ENCODE data around the gene KCTD2.

KCTD2 gene

DNA sequence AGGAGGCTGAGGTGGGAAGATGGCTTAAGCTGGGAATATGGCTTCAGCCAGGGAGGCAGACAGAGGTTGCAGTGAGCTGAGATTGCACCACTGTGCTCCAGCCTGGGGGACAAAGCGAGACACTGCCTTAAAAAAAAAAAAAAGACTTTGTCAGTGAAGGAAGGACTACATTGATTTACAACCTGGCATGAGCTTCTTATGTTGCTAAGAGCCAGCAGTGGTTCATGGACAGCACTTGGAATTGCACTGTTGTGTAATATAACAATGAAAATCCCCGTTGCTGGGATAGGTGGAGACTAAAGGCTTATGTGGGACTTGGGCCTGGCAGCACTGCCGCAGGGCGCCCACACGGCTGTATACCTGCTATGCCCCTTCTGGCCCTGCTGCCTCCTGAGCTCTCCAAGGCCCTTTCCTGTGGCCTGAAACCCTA, 26.6 kb downstream of the KCTD2 start:
- no peak overlapping the region for H3K27ac ChIP-seq
- H3K9ac ChIP-seq (ENCODE audit: insufficient read length), result no peak overlapping the region
- TF ChIP-seq POLR2AphosphoS5 (IDR thresholded peaks at IDR 0.05; ENCODE audit: borderline replicate concordance, low read depth, low read length), result no peak
- TF ChIP-seq FOXP2 (optimal IDR thresholded peaks at IDR 0.05; ENCODE audit: control extremely low read depth, extremely low read length, insufficient read depth), result no peak
- no peak for TF ChIP-seq EZH2 (IDR thresholded peaks at IDR 0.05)
- no peak for DNase-seq (ENCODE audit: low read depth, low spot score)
- H3K36me3 ChIP-seq (ENCODE audit: insufficient read depth, low read length), result no peaks in the 10 kb centered on the region
- H3K4me3 ChIP-seq, result no peak overlapping the region
- no peaks in the 10 kb centered on the region for H3K9me3 ChIP-seq (ENCODE audit: low read depth, low read length)

DNA sequence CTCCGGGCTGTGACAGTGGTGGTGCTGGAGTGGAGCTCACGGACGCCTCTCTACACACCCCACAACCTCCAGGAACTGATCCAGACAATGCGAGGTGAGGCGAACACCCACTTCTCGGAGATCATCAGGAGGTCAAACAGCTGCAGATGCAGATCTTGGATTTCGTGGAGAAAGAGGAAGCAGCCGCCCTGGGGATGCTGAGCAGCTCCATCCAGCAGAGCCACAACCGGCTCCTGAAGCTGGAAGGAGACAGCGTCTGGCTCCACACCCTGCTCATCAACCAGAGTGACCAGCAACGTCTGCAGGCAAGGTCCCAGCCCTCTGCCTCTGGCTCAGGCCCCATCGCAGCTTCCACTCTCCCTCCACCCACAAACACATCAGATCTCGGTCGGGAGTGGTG, 27.5 kb downstream of the KCTD2 start:
- Histone ChIP-seq H3K36me3 (ENCODE audit: insufficient read depth, low read length) (no peaks in the 10 kb centered on the region), H3K4me3 (no peak overlapping the region), H3K9me3 (ENCODE audit: low read depth, low read length) (no peaks in the 10 kb centered on the region), H3K9ac (ENCODE audit: insufficient read length) (no peak overlapping the region), H3K27ac (no peak overlapping the region)
- no peak for TF ChIP-seq EZH2 (IDR thresholded peaks at IDR 0.05)
- TF ChIP-seq POLR2AphosphoS5 (IDR thresholded peaks at IDR 0.05; ENCODE audit: borderline replicate concordance, low read depth, low read length), result no peak
- TF ChIP-seq FOXP2 (optimal IDR thresholded peaks at IDR 0.05; ENCODE audit: control extremely low read depth, extremely low read length, insufficient read depth), result no peak
- no peak for DNase-seq (ENCODE audit: low read depth, low spot score)

DNA sequence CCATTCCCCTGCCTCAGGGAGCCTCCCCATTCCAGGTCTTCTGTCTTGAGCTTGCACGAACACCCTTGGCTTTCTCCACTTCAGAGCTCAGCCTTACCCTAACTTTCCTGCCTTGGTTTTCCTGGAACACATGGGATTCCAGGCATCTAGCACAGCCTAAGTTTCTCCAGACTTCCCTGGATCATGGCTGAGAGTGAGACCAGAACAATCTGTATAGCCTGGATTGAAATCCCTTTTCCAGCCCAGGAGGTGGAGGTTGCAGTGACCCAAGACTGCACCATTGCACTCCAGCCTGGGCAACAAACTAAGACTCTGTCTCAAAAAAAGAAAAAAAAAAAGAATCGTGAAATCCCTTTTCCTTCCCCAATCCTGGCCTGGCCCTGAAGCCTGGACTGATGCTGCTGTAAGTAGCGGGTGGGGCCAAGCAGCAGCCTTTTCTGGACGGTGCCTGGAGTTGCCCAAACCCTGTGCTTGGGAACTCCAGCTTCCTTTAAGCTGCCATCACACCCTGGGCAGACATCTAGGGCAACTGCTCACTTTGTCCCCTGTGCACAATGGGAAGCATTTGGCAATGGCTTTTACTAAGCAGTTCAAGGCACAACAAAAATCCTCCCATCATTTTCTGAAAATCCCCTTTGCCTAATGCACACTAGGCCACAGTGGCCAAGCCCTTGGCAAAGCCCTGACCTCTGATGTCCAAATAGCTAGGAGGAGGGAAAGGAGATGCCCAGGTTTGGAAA, 28.7 kb downstream of the KCTD2 start:
- H3K36me3 ChIP-seq (ENCODE audit: insufficient read depth, low read length), result no peaks in the 10 kb centered on the region
- no peak for DNase-seq (ENCODE audit: low read depth, low spot score)
- H3K27ac ChIP-seq, result no peak overlapping the region
- no peak overlapping the region for H3K4me3 ChIP-seq
- TF ChIP-seq EZH2 (IDR thresholded peaks at IDR 0.05), result no peak
- no peak for TF ChIP-seq POLR2AphosphoS5 (IDR thresholded peaks at IDR 0.05; ENCODE audit: borderline replicate concordance, low read depth, low read length)
- TF ChIP-seq FOXP2 (optimal IDR thresholded peaks at IDR 0.05; ENCODE audit: control extremely low read depth, extremely low read length, insufficient read depth), result no peak
- no peaks in the 10 kb centered on the region for H3K9me3 ChIP-seq (ENCODE audit: low read depth, low read length)
- H3K9ac ChIP-seq (ENCODE audit: insufficient read length), result no peak overlapping the region

DNA sequence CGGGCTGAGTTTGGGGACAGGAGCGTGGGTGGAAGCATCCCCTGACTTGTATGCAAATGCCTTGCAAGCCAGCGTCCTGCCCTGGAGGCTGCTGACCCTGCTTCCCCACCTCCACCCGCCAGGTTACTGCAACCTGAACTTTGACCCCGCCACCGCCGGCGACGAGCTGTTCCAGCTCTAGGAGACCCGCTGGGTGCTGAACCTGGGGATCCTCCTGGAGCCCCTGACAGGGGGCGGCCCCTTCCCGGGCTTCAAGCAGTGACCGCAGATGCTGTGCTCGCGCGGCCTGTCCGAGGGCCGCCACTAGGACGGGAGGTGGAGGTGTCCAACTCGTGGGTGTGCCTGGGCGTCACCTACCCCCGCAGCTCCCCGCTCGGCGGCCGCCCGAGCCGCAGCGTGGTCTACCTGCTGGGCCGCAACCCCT, 30.1 kb downstream of the KCTD2 start:
- no peak overlapping the region for H3K27ac ChIP-seq
- H3K4me3 ChIP-seq, result no peak overlapping the region
- H3K9ac ChIP-seq (ENCODE audit: insufficient read length), result no peak overlapping the region
- TF ChIP-seq EZH2 (IDR thresholded peaks at IDR 0.05) (no peak), FOXP2 (optimal IDR thresholded peaks at IDR 0.05; ENCODE audit: control extremely low read depth, extremely low read length, insufficient read depth) (no peak), POLR2AphosphoS5 (IDR thresholded peaks at IDR 0.05; ENCODE audit: borderline replicate concordance, low read depth, low read length) (no peak)
- no peak for DNase-seq (ENCODE audit: low read depth, low spot score)
- H3K36me3 ChIP-seq (ENCODE audit: insufficient read depth, low read length), result no peaks in the 10 kb centered on the region
- no peaks in the 10 kb centered on the region for H3K9me3 ChIP-seq (ENCODE audit: low read depth, low read length)

DNA sequence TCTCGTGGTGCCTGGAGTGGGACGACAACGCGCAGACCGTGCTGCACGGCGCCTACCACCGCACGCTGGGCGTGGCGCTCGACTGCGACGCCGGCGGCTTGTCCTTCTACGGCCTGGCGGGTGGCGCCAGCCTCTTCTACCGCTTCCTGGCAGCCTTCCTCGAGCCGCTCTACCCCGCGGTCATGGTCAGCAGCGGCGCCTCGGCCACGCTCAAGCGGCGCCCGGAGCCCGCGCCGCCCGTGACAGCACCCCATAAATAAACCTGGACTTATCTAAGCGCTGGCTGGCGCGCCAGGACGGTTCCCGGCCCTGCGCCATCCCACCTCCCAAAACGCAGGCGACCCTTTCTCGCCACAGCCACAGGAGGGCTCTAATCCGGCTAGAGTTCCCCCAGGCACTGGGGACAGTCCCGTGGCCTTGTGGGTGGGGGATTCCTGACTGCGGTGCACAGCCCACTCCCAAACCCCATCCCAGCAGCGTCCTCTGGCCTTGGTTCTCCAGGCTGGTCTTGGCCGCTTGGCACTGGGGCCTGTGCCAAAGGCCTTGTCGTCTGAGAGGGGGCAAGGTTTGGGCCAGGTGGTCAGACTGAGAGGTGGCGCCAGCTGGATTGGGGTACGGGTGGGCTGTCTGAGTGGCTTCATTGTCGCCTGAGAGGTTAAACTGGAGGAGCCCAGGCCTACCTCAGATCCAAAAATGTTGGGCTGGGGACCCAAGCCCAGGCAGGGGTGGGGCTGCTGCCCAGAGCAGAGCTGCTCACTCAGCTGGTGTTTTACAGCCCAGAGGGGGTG, 30.7 kb downstream of the KCTD2 start:
- Histone ChIP-seq H3K36me3 (ENCODE audit: insufficient read depth, low read length) (no peaks in the 10 kb centered on the region), H3K9ac (ENCODE audit: insufficient read length) (peak overlapping the region; percentile 23), H3K9me3 (ENCODE audit: low read depth, low read length) (no peaks in the 10 kb centered on the region), H3K4me3 (no peak overlapping the region), H3K27ac (no peak overlapping the region)
- no peak for DNase-seq (ENCODE audit: low read depth, low spot score)
- TF ChIP-seq POLR2AphosphoS5 (IDR thresholded peaks at IDR 0.05; ENCODE audit: borderline replicate concordance, low read depth, low read length), result no peak
- no peak for TF ChIP-seq EZH2 (IDR thresholded peaks at IDR 0.05)

DNA sequence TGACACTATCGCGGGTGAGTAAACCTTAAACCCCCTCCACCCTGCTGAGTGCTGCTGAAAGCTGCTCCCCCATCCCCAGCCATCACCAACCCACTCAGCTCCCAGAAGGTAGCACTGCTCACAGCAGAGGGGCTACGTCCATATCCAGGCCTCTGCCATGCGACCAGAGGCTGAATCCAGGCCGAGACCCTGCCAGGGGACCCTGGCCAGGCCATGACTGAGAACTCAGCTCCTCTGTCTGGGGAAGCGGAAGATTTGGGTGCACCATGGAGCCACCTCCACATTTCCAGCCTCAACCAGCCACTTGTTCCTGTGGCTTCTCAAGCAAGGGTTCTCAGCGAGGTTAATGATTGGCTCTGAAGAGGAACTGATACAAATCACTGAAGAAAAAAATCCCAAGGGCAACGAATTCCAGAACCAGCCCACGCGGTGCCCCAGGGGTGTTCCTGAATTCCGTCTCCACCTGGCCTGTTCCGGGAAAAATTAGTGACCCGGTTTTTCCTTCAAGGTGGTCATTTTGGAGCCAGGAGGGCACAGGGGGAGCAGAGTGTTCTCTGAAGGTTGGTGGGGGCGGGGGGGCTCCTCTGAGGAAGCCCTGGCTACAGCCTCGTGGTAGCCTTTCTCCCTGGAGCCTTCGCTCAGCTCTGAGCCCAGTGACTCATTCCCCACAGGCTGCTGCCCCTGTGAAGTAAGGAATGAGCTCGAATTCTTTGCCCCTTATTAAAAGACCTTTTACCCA, 31.4 kb downstream of the KCTD2 start:
- Histone ChIP-seq H3K4me3 (no peak overlapping the region), H3K27ac (no peak overlapping the region), H3K9ac (ENCODE audit: insufficient read length) (peak overlapping the region; percentile 23), H3K9me3 (ENCODE audit: low read depth, low read length) (no peaks in the 10 kb centered on the region), H3K36me3 (ENCODE audit: insufficient read depth, low read length) (no peaks in the 10 kb centered on the region)
- DNase-seq (ENCODE audit: low read depth, low spot score), result no peak
- TF ChIP-seq EZH2 (IDR thresholded peaks at IDR 0.05) (no peak), POLR2AphosphoS5 (IDR thresholded peaks at IDR 0.05; ENCODE audit: borderline replicate concordance, low read depth, low read length) (no peak), FOXP2 (optimal IDR thresholded peaks at IDR 0.05; ENCODE audit: control extremely low read depth, extremely low read length, insufficient read depth) (no peak)

DNA sequence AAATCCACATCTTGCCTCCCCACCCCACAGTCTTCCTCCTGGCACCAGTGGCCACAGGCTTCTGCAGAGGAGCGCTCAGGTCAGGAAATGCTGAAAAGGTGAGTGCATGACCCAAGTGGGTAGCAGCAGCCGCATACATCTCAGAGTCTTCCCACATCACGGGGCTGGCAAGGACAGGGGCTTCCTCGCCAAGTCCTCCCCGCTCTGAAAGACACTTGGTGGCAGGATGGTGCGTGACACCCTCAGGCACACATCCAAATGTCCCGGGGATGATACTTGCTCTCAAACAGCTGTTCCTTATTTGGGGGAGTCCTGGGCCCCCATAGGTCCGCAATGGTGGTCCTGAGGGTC, 32.0 kb downstream of the KCTD2 start:
- Histone ChIP-seq H3K27ac (no peak overlapping the region), H3K36me3 (ENCODE audit: insufficient read depth, low read length) (no peaks in the 10 kb centered on the region), H3K9me3 (ENCODE audit: low read depth, low read length) (no peaks in the 10 kb centered on the region), H3K9ac (ENCODE audit: insufficient read length) (no peak overlapping the region), H3K4me3 (no peak overlapping the region)
- no peak for DNase-seq (ENCODE audit: low read depth, low spot score)
- TF ChIP-seq POLR2AphosphoS5 (IDR thresholded peaks at IDR 0.05; ENCODE audit: borderline replicate concordance, low read depth, low read length) (no peak), FOXP2 (optimal IDR thresholded peaks at IDR 0.05; ENCODE audit: control extremely low read depth, extremely low read length, insufficient read depth) (no peak), EZH2 (IDR thresholded peaks at IDR 0.05) (no peak)

Measured in SK-N-MC (cell line).